Measurements from ENCODE around the gene XPNPEP2. TPM values are rescaled to one million over a fixed set of nuclear protein-coding genes. Genes with fewer than 3 reads are reported as not detected.

Gene XPNPEP2
- total RNA-seq, 1 experiment from 2014 or later: 0.11 TPM

- Mint-ChIP-seq H3K4me1 (peaks cover 50% of the 10 kb centered on the region), H3K9me3 (peaks cover 4% of the 10 kb centered on the region; the same call in 1 of the 2 replicates), H3K27me3 (ENCODE audit: low read depth) (peaks cover 4% of the 10 kb centered on the region), H3K36me3 (no peaks in the 10 kb centered on the region; the same call in 1 of the 2 replicates), H3K27ac (0 out of 2 replicates have a peak overlapping the region, but pooled peaks have one; percentile 74), H3K4me3 (no peak overlapping the region)
- ChIA-PET CTCF (interaction anchor here (0.8 to 2.5 kb wide), 5 partner anchors 9 to 57 kb away, joined by 3 to 8 read pairs (median 4); partner anchors contain the start of gene APLN), POLR2A (no interaction called here)
- TF ChIP-seq CDX4 (CRISPR knock-in tag; IDR thresholded peaks at IDR 0.05; ENCODE audit: borderline replicate concordance) (no peak), ATF6 (CRISPR knock-in tag; IDR thresholded peaks at IDR 0.05) (no peak), JUN (CRISPR knock-in tag; IDR thresholded peaks at IDR 0.05) (no peak), CREM (CRISPR knock-in tag; IDR thresholded peaks at IDR 0.05) (no peak), ETV6 (CRISPR knock-in tag; IDR thresholded peaks at IDR 0.05) (no peak), KAT7 (CRISPR knock-in tag; IDR thresholded peaks at IDR 0.05; ENCODE audit: borderline replicate concordance) (no peak), MXD4 (CRISPR knock-in tag; IDR thresholded peaks at IDR 0.05; ENCODE audit: borderline replicate concordance) (no peak), ESRRA (CRISPR knock-in tag; IDR thresholded peaks at IDR 0.05; ENCODE audit: borderline replicate concordance) (no peak), GRHL2 (CRISPR knock-in tag; IDR thresholded peaks at IDR 0.05; ENCODE audit: insufficient replicate concordance, severe bottlenecking) (no peak), NFE2L1 (CRISPR knock-in tag; IDR thresholded peaks at IDR 0.05) (no peak), ATF1 (CRISPR knock-in tag; IDR thresholded peaks at IDR 0.05) (no peak)
- TF ChIP-seq, protein P1, sequence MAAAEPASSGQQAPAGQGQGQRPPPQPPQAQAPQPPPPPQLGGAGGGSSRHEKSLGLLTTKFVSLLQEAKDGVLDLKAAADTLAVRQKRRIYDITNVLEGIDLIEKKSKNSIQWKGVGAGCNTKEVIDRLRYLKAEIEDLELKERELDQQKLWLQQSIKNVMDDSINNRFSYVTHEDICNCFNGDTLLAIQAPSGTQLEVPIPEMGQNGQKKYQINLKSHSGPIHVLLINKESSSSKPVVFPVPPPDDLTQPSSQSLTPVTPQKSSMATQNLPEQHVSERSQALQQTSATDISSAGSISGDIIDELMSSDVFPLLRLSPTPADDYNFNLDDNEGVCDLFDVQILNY (CRISPR knock-in tag; IDR thresholded peaks at IDR 0.05): no peak
- ATAC-seq: no peak
- no peak for DNase-seq (ENCODE audit: low spot score)
Measured at GRCh38 chrX:129695535-129695934, 43.2 kb upstream of the XPNPEP2 start.

- peaks cover 4% of the 10 kb centered on the region; the same call in 1 of the 2 replicates for H3K9me3 Mint-ChIP-seq
- no peak for ATAC-seq
- H3K27ac Mint-ChIP-seq: peak overlapping the region; percentile 79; the same call in 1 of the 2 replicates
- peaks cover 4% of the 10 kb centered on the region for H3K27me3 Mint-ChIP-seq (ENCODE audit: low read depth)
- H3K4me3 Mint-ChIP-seq: no peak overlapping the region
- ChIA-PET POLR2A (no interaction called here), CTCF (interaction anchor here (0.8 to 2.5 kb wide), 7 partner anchors 9 to 60 kb away, joined by 3 to 15 read pairs (median 4); partner anchors contain the start of gene APLN)
- no peak for DNase-seq (ENCODE audit: low spot score)
- H3K36me3 Mint-ChIP-seq: no peaks in the 10 kb centered on the region; the same call in 1 of the 2 replicates
- peaks cover 50% of the 10 kb centered on the region for H3K4me1 Mint-ChIP-seq
- TF ChIP-seq, protein P2, sequence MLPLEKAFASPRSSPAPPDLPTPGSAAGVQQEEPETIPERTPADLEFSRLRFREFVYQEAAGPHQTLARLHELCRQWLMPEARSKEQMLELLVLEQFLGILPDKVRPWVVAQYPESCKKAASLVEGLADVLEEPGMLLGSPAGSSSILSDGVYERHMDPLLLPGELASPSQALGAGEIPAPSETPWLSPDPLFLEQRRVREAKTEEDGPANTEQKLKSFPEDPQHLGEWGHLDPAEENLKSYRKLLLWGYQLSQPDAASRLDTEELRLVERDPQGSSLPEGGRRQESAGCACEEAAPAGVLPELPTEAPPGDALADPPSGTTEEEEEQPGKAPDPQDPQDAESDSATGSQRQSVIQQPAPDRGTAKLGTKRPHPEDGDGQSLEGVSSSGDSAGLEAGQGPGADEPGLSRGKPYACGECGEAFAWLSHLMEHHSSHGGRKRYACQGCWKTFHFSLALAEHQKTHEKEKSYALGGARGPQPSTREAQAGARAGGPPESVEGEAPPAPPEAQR (CRISPR knock-in tag; IDR thresholded peaks at IDR 0.05): no peak
- TF ChIP-seq SOX15 (CRISPR knock-in tag; IDR thresholded peaks at IDR 0.05) (no peak), FOXP1 (CRISPR knock-in tag; IDR thresholded peaks at IDR 0.05; ENCODE audit: borderline replicate concordance) (no peak), FOXK1 (CRISPR knock-in tag; IDR thresholded peaks at IDR 0.05) (no peak), ATF1 (CRISPR knock-in tag; IDR thresholded peaks at IDR 0.05) (no peak), ZNF416 (CRISPR knock-in tag; IDR thresholded peaks at IDR 0.05) (no peak), NFATC4 (CRISPR knock-in tag; IDR thresholded peaks at IDR 0.05) (no peak), ZNF512 (CRISPR knock-in tag; IDR thresholded peaks at IDR 0.05; ENCODE audit: borderline replicate concordance) (no peak), JAZF1 (CRISPR knock-in tag; IDR thresholded peaks at IDR 0.05) (no peak), E2F4 (CRISPR knock-in tag; IDR thresholded peaks at IDR 0.05; ENCODE audit: borderline replicate concordance, low read depth) (no peak), ZNF219 (CRISPR knock-in tag; IDR thresholded peaks at IDR 0.05; ENCODE audit: borderline replicate concordance) (no peak), ZNF138 (CRISPR knock-in tag; conservative IDR thresholded peaks at IDR 0.05) (no peak), FOXJ3 (CRISPR knock-in tag; IDR thresholded peaks at IDR 0.05; ENCODE audit: borderline replicate concordance) (no peak)
- TF ChIP-seq, protein P3, sequence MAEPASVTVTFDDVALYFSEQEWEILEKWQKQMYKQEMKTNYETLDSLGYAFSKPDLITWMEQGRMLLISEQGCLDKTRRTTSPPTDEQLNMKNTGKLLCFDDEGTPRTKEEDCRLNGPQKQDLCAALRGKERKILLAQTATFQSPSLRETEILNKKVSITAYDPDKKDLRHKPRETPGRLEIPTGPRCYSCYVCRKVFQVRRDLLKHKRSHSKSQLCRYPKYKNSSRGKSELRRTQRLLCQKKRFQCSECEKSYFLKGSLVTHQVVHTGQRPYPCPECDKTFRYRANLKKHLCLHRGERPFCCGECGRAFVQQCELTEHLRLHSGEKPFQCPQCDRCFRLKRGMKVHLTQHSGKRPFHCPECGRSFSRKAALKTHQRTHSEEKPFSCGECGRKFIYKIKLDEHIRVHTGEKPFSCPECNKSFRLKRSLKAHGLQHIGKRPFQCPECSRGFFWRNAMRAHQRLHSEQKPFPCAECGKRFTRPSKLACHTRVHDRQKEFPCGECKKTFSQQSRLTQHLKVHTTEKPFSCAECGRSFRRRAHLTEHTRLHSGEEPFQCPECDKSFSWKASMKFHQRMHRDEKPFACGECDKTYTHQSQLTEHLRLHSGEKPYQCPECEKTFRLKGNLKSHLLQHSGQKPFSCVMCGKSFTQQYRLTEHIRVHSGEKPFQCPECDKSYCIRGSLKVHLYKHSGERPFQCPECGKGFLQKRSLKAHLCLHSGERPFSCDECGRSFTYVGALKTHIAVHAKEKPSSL (CRISPR knock-in tag; conservative IDR thresholded peaks at IDR 0.05): no peak
Measured at GRCh38 chrX:129695937-129696336, 42.8 kb upstream of the XPNPEP2 start.
